GM19467 (cell line): ENCODE data around the gene TSSK6.

Experiments
- ATAC-seq: cut with Tn5 transposase; IDR thresholded peaks from one replicate; pipeline ENCODE4 v1.9.1; 2021; ENCODE audit warnings: mild to moderate bottlenecking, moderate library complexity; ENCODE audit not compliant: unreplicated experiment

The TSSK6 gene

GRCh38 chr19:19465436-19466070, 49.8 kb downstream of the TSSK6 start:
- no peak for ATAC-seq

GRCh38 chr19:19464339-19465098, 50.8 kb downstream of the TSSK6 start:
- ATAC-seq: no peak
